HuH-7.5 (cell line): ENCODE results near the gene C6orf89.
"Not testable (repeated sequence)": the region's sequence is repeated elsewhere in the genome, so short reads cannot be mapped to it uniquely, and the experiment has no call there.

Experiments used
- DNase-seq: peaks from one replicate; pipeline ENCODE4 v3.0.0; 2011; ENCODE audit warnings: low spot score

C6orf89 gene

GRCh38 chr6:36947570-36948351 is 62.0 kb downstream of the C6orf89 start:
- DNase-seq, result no peak

GRCh38 chr6:36949076-36949475 is 63.3 kb downstream of the C6orf89 start:
- DNase-seq, result not testable (repeated sequence)

- DNase-seq, result no peak
These were observed 63.9 kb downstream of the C6orf89 start for GRCh38 chr6:36949636-36950035.

- DNase-seq, result no peak
These were observed 68.1 kb downstream of the C6orf89 start for GRCh38 chr6:36953931-36954261.

GRCh38 chr6:36954262-36954931 is 68.6 kb downstream of the C6orf89 start, which contains the start of gene PI16:
PI16 (plus strand) TSS chr6:36954738; CDS start chr6:36954761, 23 bp downstream.
- DNase-seq, result no peak

GRCh38 chr6:36955136-36955535 is 69.4 kb downstream of the C6orf89 start:
- no peak for DNase-seq

- no peak for DNase-seq
These were observed 70.1 kb downstream of the C6orf89 start for GRCh38 chr6:36955671-36956445.

- DNase-seq, result no peak
These were observed 70.7 kb downstream of the C6orf89 start for GRCh38 chr6:36956446-36956820.

- no peak for DNase-seq
These were observed 72.1 kb downstream of the C6orf89 start for GRCh38 chr6:36957773-36958271.

GRCh38 chr6:36958775-36959554 is 73.2 kb downstream of the C6orf89 start:
- no peak for DNase-seq

- DNase-seq, result no peak
These were observed 74.0 kb downstream of the C6orf89 start for GRCh38 chr6:36959555-36960250.

- no peak for DNase-seq
These were observed 76.0 kb downstream of the C6orf89 start for GRCh38 chr6:36961441-36962435.

- no peak for DNase-seq
These were observed 77.1 kb downstream of the C6orf89 start for GRCh38 chr6:36962874-36963273.

GRCh38 chr6:36963451-36964290 is 77.9 kb downstream of the C6orf89 start:
- no peak for DNase-seq

GRCh38 chr6:36964349-36964748 is 78.6 kb downstream of the C6orf89 start:
- DNase-seq, result no peak

- DNase-seq, result no peak
These were observed 79.2 kb downstream of the C6orf89 start for GRCh38 chr6:36964908-36965307.

- DNase-seq, result no peak
These were observed 81.5 kb downstream of the C6orf89 start for GRCh38 chr6:36967301-36967700.

- DNase-seq, result no peak
These were observed 82.0 kb downstream of the C6orf89 start for GRCh38 chr6:36967757-36968156.
